Heart right ventricle (tissue), 16 donors: ENCODE results near the gene VRTN. TPM values are rescaled to one million over a fixed set of nuclear protein-coding genes. Genes with fewer than 3 reads are reported as not detected.

ENCODE experiments used
- ATAC-seq, 8 donors: fragments of 200-7000 bp; cut with Tn5 transposase; one replicate each; pipeline ENCODE4 v1.9.1; 2020; ENCODE audit warnings: mild to moderate bottlenecking in 8 of 8, moderate library complexity in 8 of 8, moderate number of reproducible peaks in 1 of 8
- DNase-seq, 2 donors: peaks; one replicate each; pipeline ENCODE4 v3.0.0-alpha.2; 2020
- H3K27ac ChIP-seq, 10 donors: fragments of 200-600 bp; sonication (generic) in 2 of 10; one replicate each; pipeline versions ENCODE4 v1.5.0 to v1.8.0; 2020 to 2022; ENCODE audit warnings: mild to moderate bottlenecking in 3 of 10
- H3K27me3 ChIP-seq, 7 donors: fragments of 200-600 bp; one replicate each; pipeline ENCODE4 v1.8.0; 2021 to 2022; ENCODE audit warnings: mild to moderate bottlenecking in 2 of 7
- H3K36me3 ChIP-seq, 9 donors: fragments of 200-600 bp; sonication (generic) in 1 of 9; one replicate each; pipeline versions ENCODE4 v1.5.0 to v1.8.0; 2020 to 2022; ENCODE audit warnings: mild to moderate bottlenecking in 2 of 9
- H3K4me1 ChIP-seq, 9 donors: fragments of 200-600 bp; sonication (generic) in 1 of 9; one replicate each; pipeline versions ENCODE4 v1.5.0 to v1.8.0; 2020 to 2022; ENCODE audit warnings: mild to moderate bottlenecking in 4 of 9
- H3K4me3 ChIP-seq, 10 donors: fragments of 200-600 bp; sonication (generic) in 2 of 10; one replicate each; pipeline versions ENCODE4 v1.5.0 to v1.8.0; 2020 to 2022; ENCODE audit warnings: mild to moderate bottlenecking in 7 of 10, moderate library complexity in 2 of 10
- H3K9me3 ChIP-seq, 11 donors: fragments of 200-600 bp in 10 of 11; sonication (generic) in 2 of 11; one replicate each; pipeline versions ENCODE4 v1.5.0 to v1.8.0; 2013 to 2022; ENCODE audit warnings: mild to moderate bottlenecking in 2 of 11, control low read depth in 1 of 11, moderate library complexity in 1 of 11
- CTCF ChIP-seq, 9 donors: fragments of 200-600 bp; sonication (generic) in 2 of 9; IDR thresholded peaks; one replicate each; pipeline versions ENCODE4 v1.5.0 to v1.8.0; 2021 to 2022; ENCODE audit warnings: antibody characterized with exemption in 9 of 9, mild to moderate bottlenecking in 5 of 9, moderate library complexity in 1 of 9
- WGBS, 2 donors: extraction: QIAGEN DNeasy Blood & Tissue Kit; methylation state at CpG; one replicate each; pipeline ENCODE4 v1.1.7; 2013; ENCODE audit warnings: inconsistent platforms in 1 of 2; 5-methylcytosine and 5-hydroxymethylcytosine counted together
- intact Hi-C, 10 donors: fragments of 100-400 bp; cut with DNase I; formaldehyde crosslinking; loops; one replicate each; pipeline versions ENCODE4 v1.11.1 to v1.14.2; 2022
- polyA plus RNA-seq, 2 donors: library from polyadenylated mRNA; stranded (reverse); fragments of 200-250 nt; gene quantifications; one replicate each; pipeline ENCODE4 v1.2.3, GENCODE V29; 2013
- total RNA-seq, 10 donors: library from RNA; stranded (reverse); fragmentation: NEBNext Ultra II Directional in 3 of 10; extraction: Animal tissue kit (Norgen Biotek cat#: 25700) in 3 of 10; gene quantifications; one replicate each; pipeline versions ENCODE4 v1.2.1 to v1.2.4, GENCODE V29; 2021 to 2023
- donor health status: Arrhythmogenic right ventricular cardiomyopathy.
- donor health status: ischemic (EF 13 %, LVEDD 7.1; RV severe dilation, severe dysfunction).
- donor health status: healthy with polysubstance abuse.
- donor health status: DM: no; HTN: yes; CAD: no.
- donor health status: DM: no; HTN: no; CAD: no.
- donor health status: ischemic (EF 25% LVEDD 6.9; RV normal size, moderate dysfunction).
- donor health status: ischemic (EF 25% LVEDD 5.7; RV mildly dilated, moderate dysfunction).
- donor health status: healthy.
- donor health status: DM: yes; HTN: yes; CAD: no.
- donor health status: Ischemic cardiomyopathy.
- donor health status: ischemic (EF 35%, LVEDD 5.7; RV mildly dilated, moderate dysfunction).
- donor health status: nonischemic (EF 11% LVEDD 7.7; RV severe dilation, severe dysfunction).
- donor health status: DM: yes; HTN: yes; CAD: no.
- donor health status: PGD.
- donor health status: ischemic (EF 29% LVEDD 5.4; RV normal size, mild dysfunction).
- donor health status: nonischemic (EF 23%, LVEDD 6.1; RV moderate dilation, normal function).

VRTN gene
- total and polyA plus RNA-seq, 12 donors = not detected

DNA sequence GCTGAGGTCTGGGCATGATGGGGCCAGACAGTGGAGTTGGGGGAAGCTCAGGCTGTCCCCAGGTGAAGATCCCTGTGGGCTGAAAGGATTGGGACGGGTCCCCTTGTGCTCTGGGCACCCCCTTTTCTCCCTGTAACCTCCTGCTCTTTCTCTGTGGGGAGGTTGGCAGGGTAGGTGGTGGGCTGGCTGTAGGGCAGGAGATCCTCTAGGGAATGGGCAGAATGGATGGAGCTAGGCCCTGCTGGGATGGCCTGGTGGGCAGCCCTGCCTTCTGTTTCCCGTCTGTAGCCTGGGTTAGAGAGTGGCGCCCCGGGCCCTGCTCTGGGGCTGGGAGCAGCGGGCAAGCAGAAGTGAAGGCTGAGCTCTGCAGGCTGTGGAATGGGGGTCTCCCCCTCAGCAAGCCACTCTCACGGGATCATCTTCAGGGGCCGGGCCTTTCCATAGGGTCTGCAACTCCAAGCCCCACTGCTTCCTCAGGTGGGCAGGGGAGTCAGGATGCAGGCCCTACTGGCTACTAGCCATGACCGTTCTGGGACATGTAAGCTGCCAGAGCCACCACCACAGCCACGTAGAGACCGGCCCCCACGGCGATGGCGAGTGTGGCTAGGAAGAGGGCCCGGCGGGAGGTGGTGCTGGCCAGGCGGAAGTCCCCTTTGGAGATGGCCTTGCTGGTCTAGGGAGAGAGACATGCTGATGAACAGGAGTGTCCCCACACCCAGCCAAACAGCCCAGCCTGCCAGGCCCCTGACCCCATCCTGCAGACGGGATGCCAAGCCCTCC lies 58.9 kb downstream of the VRTN start:
- no peak for TF ChIP-seq CTCF (IDR thresholded peaks at IDR 0.05)
- DNase-seq (no peak), ATAC-seq (no peak)
- H3K36me3 ChIP-seq = no peaks in the 10 kb centered on the region
- H3K27me3 ChIP-seq = peaks cover 0 to 41% (median 11%) of the 10 kb centered on the region in 7 donors
- no peaks in the 10 kb centered on the region for H3K9me3 ChIP-seq
- 91% methylated on average over 17 of the region's 17 CpGs for WGBS, 2 donors
- peaks cover 0 to 8% (median 1%) of the 10 kb centered on the region in 9 donors for H3K4me1 ChIP-seq
- H3K4me3 ChIP-seq = no peak overlapping the region
- H3K27ac ChIP-seq = no peak overlapping the region
- intact Hi-C loops = no loop called here

DNA sequence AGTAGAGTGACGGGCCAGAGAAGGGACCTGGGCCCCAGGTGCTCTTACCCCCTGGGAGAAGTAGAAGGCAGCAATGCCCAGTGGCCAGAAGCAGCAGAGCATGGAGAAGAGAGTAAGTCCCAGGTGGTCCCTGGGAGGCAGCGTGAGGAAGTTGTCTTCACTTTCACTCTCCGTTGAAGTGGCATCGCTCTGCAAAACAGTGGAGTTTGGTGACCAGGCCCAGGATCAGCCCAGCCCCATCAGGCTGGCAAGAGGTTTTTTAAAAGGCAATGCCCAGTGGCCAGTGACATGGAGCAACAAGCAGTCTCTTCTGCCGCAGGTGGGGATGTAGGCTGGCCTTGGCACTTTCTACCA lies 59.5 kb downstream of the VRTN start:
- intact Hi-C loops = no loop called here

DNA sequence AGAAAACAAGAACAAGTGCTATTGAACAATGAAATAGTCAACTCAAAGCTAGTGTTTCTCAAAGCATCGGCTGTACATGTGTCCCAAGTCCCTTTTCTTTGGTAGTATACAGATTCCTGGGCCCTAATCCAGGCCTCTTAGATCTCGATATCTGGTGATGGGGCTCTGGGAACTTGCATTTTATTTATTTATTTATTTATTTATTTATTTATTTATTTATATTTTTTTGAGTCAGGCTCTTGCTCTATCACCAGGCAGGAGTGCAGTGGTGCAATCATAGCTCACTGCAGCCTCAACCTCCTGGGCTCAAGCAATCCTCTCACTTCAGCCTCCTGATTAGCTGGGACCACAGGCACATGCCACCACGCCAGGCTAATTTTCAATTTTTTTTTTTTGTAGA lies 60.6 kb downstream of the VRTN start:
- no peaks in the 10 kb centered on the region for H3K36me3 ChIP-seq
- H3K4me1 ChIP-seq = no peaks in the 10 kb centered on the region
- no peak overlapping the region for H3K27ac ChIP-seq
- 92 to 96% methylated on average over 3 of the region's 3 CpGs for WGBS, 2 donors
- no peak for TF ChIP-seq CTCF (IDR thresholded peaks at IDR 0.05)
- H3K9me3 ChIP-seq = no peaks in the 10 kb centered on the region
- no peak for ATAC-seq
- DNase-seq = no peak
- no peak overlapping the region for H3K4me3 ChIP-seq
- intact Hi-C loops = no loop called here
- H3K27me3 ChIP-seq = peaks cover 0 to 35% (median 11%) of the 10 kb centered on the region in 7 donors

More for the DNA sequence above, 59.5 kb downstream of the VRTN start:
- DNase-seq = no peak
- H3K4me3 ChIP-seq = no peak overlapping the region
- no peak overlapping the region for H3K27ac ChIP-seq
- peaks cover 0 to 41% (median 11%) of the 10 kb centered on the region in 7 donors for H3K27me3 ChIP-seq
- peaks cover 0 to 2% (median 0%) of the 10 kb centered on the region in 9 donors for H3K4me1 ChIP-seq
- H3K9me3 ChIP-seq = no peaks in the 10 kb centered on the region
- 89 to 96% methylated on average over 5 of the region's 5 CpGs for WGBS, 2 donors
- no peaks in the 10 kb centered on the region for H3K36me3 ChIP-seq
- TF ChIP-seq CTCF (IDR thresholded peaks at IDR 0.05) = no peak
- no peak for ATAC-seq

DNA sequence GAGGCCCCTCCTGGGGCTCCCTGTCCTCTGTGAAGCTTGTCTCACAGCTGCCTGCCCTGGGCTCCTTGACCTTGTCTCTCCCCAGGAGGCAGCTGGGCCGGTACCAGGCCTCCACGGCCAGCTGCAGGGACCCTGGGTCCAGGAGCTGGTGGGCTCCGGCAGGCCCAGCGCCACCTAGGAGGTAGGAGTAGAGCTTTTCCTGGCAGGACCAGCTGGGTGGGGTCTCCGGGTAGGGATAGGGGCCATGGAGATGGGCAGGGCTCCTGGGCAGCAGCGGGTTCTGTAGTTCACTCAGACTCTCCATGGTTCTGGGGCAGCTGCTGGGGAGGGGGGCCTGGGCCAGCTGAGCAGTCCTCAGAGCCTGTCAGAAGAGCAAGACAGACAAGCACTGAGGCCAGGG lies 61.2 kb downstream of the VRTN start:
- H3K27me3 ChIP-seq = peaks cover 0 to 35% (median 11%) of the 10 kb centered on the region in 7 donors
- intact Hi-C loops = no loop called here
- H3K4me3 ChIP-seq = no peak overlapping the region
- TF ChIP-seq CTCF (IDR thresholded peaks at IDR 0.05) = no peak
- H3K27ac ChIP-seq = no peak overlapping the region
- DNase-seq (no peak), ATAC-seq (no peak)
- H3K36me3 ChIP-seq = no peaks in the 10 kb centered on the region
- WGBS, 2 donors = 71 to 72% methylated on average over 6 of the region's 6 CpGs
- no peaks in the 10 kb centered on the region for H3K4me1 ChIP-seq
- H3K9me3 ChIP-seq = no peaks in the 10 kb centered on the region

Other genes with a start within 250 kb of the VRTN start
- gene VSX2, start 109.0 kb upstream of the VRTN start, total RNA-seq = not detected
- gene VSX2, start 109.0 kb upstream of the VRTN start, polyA plus RNA-seq = not detected
- 10 to 100 TPM; 18.1 to 26.3 (median 22.0) TPM for gene ABCD4, start 45.5 kb upstream of the VRTN start, total RNA-seq
- gene ABCD4, start 45.5 kb upstream of the VRTN start, polyA plus RNA-seq = 10 to 100 TPM; 17.8 to 76.4 TPM
- under 1 TPM in 5 of 10 donors, not detected in 5; 0.09 to 0.15 (median 0.15) TPM for gene SYNDIG1L, start 77.7 kb downstream of the VRTN start, total RNA-seq
- gene SYNDIG1L, start 77.7 kb downstream of the VRTN start, polyA plus RNA-seq = under 1 TPM in 1 of 2 donors, not detected in 1; 0.03 TPM
- 100 to 1,000 TPM in 5 of 10 donors, 10 to 100 TPM in 5; 70.0 to 258 (median 96.0) TPM for gene NPC2, start 144.8 kb downstream of the VRTN start, total RNA-seq
- gene NPC2, start 144.8 kb downstream of the VRTN start, polyA plus RNA-seq = 100 to 1,000 TPM; 130 to 148 TPM
- 10 to 100 TPM; 32.0 to 44.3 (median 40.3) TPM for gene ISCA2, start 145.3 kb downstream of the VRTN start, total RNA-seq
- gene ISCA2, start 145.3 kb downstream of the VRTN start, polyA plus RNA-seq = 10 to 100 TPM; 20.6 to 32.1 TPM